K562 (cell line): Measurements from ENCODE around the gene SOX12. TPM values are rescaled to one million over a fixed set of nuclear protein-coding genes. Genes with fewer than 3 reads are reported as not detected.
A peak's percentile ranks its signal among the peaks of the same experiment; 100 is the strongest.

Source experiments
- ATAC-seq: fragments of 200-7000 bp; cut with Tn5 transposase; 3 replicates; pipeline ENCODE4 v1.9.1; 2020; ENCODE audit warnings: moderate library complexity
- BruUV-seq: library from RNA; stranded (reverse); fragments of 400-500 nt; replicated peaks from 2 replicates; lab custom pipeline; 2021; lab: Mats Ljungman, UMichigan
- CTCF ChIA-PET: fragments of 300-600 bp; formaldehyde crosslinking; extraction: SDS; loops from one replicate; lab custom pipeline; 2021; ENCODE audit warnings: low intra/inter-chr PET ratio; lab: Yijun Ruan, JAX
- POLR2A ChIA-PET: fragments of 300-600, 350-650 bp; sonication (Branson Sonifier 250); formaldehyde crosslinking; extraction: SDS; loops from one replicate; lab custom pipeline; 2021; ENCODE audit warnings: antibody characterized with exemption, inconsistent platforms; lab: Yijun Ruan, JAX
- DNase-seq, 4 experiments: peaks; one replicate each; pipeline versions ENCODE4 v3.0.0 to v3.0.0-alpha.2; 2011 to 2018; ENCODE audit warnings: low spot score in 3 of 4, mixed read lengths in 3 of 4; ENCODE audit errors: extremely low read depth in 1 of 4
- FAIRE-seq: peaks from 2 replicates; lab custom pipeline; 2011; peaks lifted over from hg19 to GRCh38; lab: Jason Lieb, UNC
- H2AFZ ChIP-seq: 2 replicates; pipeline ENCODE4 v1.6.0; 2011; ENCODE audit warnings: low read depth, low read length, control low read depth, inconsistent platforms
- H3K27ac ChIP-seq: fragments of 200-600 bp; 3 replicates; pipeline ENCODE4 v1.8.0; 2011; ENCODE audit warnings: low read depth, mild to moderate bottlenecking, control low read depth, inconsistent platforms, low read length, moderate library complexity, mixed read lengths; ENCODE audit errors: extremely low read depth
- H3K27me3 ChIP-seq, 2 experiments: fragments of 300-600 bp in 1 of 2; 2 replicates in 1 of 2; 3 replicates in 1 of 2; pipeline versions ENCODE4 v1.6.0 to v1.8.0; 2011; ENCODE audit warnings: inconsistent platforms in 2 of 2, low read length in 2 of 2, mild to moderate bottlenecking in 1 of 2, mixed read lengths in 1 of 2, moderate library complexity in 1 of 2; ENCODE audit not compliant: control insufficient read depth in 2 of 2, insufficient read depth in 2 of 2
- H3K36me3 ChIP-seq: fragments of 300-600 bp; 3 replicates; pipeline ENCODE4 v1.8.0; 2011; ENCODE audit warnings: mild to moderate bottlenecking, low read length, inconsistent platforms; ENCODE audit not compliant: control insufficient read depth, insufficient read depth
- H3K4me1 ChIP-seq, 2 experiments: fragments of 200-600 bp in 1 of 2; replicated peaks in 1 of 2; 2 replicates in 1 of 2; 3 replicates in 1 of 2; pipeline versions ENCODE4 v1.5.1 to v1.8.0; 2011; ENCODE audit warnings: inconsistent platforms in 2 of 2, low read length in 2 of 2, mild to moderate bottlenecking in 1 of 2, mixed read lengths in 1 of 2, moderate library complexity in 1 of 2; ENCODE audit not compliant: control insufficient read depth in 2 of 2, insufficient read depth in 2 of 2
- H3K4me2 ChIP-seq: 2 replicates; pipeline ENCODE4 v1.6.1; 2011; ENCODE audit warnings: low read length, control low read depth, inconsistent platforms, mixed read lengths; ENCODE audit not compliant: insufficient read depth
- H3K4me3 ChIP-seq: fragments of 200-600 bp; sonication (generic), shearing (Covaris generic); 2 replicates; pipeline ENCODE4 v1.5.1; 2016; ENCODE audit warnings: control low read depth, inconsistent platforms
- H3K79me2 ChIP-seq: fragments of 200-600 bp; 3 replicates; pipeline ENCODE4 v1.8.0; 2011; ENCODE audit warnings: low read length, inconsistent platforms; ENCODE audit not compliant: control insufficient read depth, insufficient read depth
- H3K9ac ChIP-seq, 2 experiments: 2 replicates each; pipeline versions ENCODE4 v1.6.0 to v1.6.1; 2011; ENCODE audit warnings: low read depth in 2 of 2, low read length in 2 of 2, control low read depth in 1 of 2, inconsistent platforms in 1 of 2, mild to moderate bottlenecking in 1 of 2, mixed read lengths in 1 of 2; ENCODE audit not compliant: insufficient read depth in 1 of 2
- H3K9me1 ChIP-seq: one replicate; pipeline ENCODE4 v1.6.0; 2011; ENCODE audit warnings: inconsistent platforms, mild to moderate bottlenecking, low read length, moderate library complexity; ENCODE audit not compliant: control insufficient read depth, insufficient read depth
- H3K9me3 ChIP-seq: replicated peaks from 2 replicates; pipeline ENCODE4 v1.5.1; 2011; ENCODE audit warnings: low read depth, low read length, inconsistent platforms; ENCODE audit not compliant: control insufficient read depth, insufficient read depth
- H4K20me1 ChIP-seq: replicated peaks from 2 replicates; pipeline ENCODE4 v1.6.1; 2011; ENCODE audit warnings: low read length, inconsistent platforms, mixed read lengths; ENCODE audit not compliant: control insufficient read depth, insufficient read depth
- BRCA1 ChIP-seq, 2 experiments: fragments of 450-650 bp in 1 of 2; sonication (generic) in 1 of 2; formaldehyde crosslinking in 1 of 2; IDR thresholded peaks; 2 replicates each; pipeline versions ENCODE4 v1.5.0 to v1.6.1; 2017 to 2020; ENCODE audit warnings: mild to moderate bottlenecking in 1 of 2, missing genetic modification reagents in 1 of 2
- ESRRA ChIP-seq: fragments of 450-650 bp; IDR thresholded peaks from 2 replicates; pipeline ENCODE4 v1.6.1; 2014; ENCODE audit warnings: low read depth, mild to moderate bottlenecking, moderate library complexity, borderline replicate concordance
- ESRRB ChIP-seq: fragments of 250-450 bp; sonication (Bioruptor Pico); IDR thresholded peaks from 2 replicates; pipeline ENCODE4 v1.5.0; 2020; ENCODE audit warnings: mild to moderate bottlenecking, moderate library complexity, borderline replicate concordance
- FOS ChIP-seq: IDR thresholded peaks from 3 replicates; pipeline ENCODE4 v1.6.1; 2011; ENCODE audit not compliant: insufficient read length; ENCODE audit errors: extremely low read depth
- GATAD2B ChIP-seq: fragments of 450-650 bp; IDR thresholded peaks from 2 replicates; pipeline ENCODE4 v1.6.1; 2017; ENCODE audit warnings: mild to moderate bottlenecking, borderline replicate concordance
- HNRNPK ChIP-seq: fragments of 200-400 bp; formaldehyde crosslinking; IDR thresholded peaks from one replicate; pipeline ENCODE4 v1.6.1; 2018; ENCODE audit warnings: mild to moderate bottlenecking, low read depth, low read length; ENCODE audit not compliant: poor library complexity, severe bottlenecking
- HNRNPL ChIP-seq: fragments of 200-400 bp; formaldehyde crosslinking; IDR thresholded peaks from 2 replicates; pipeline ENCODE4 v1.6.1; 2017; ENCODE audit warnings: low read depth, mild to moderate bottlenecking, low read length
- JUND ChIP-seq, 2 experiments: IDR thresholded peaks; 2 replicates in 1 of 2; 3 replicates in 1 of 2; pipeline ENCODE4 v1.6.1; 2011; ENCODE audit warnings: borderline replicate concordance in 2 of 2, low read depth in 2 of 2, low read length in 2 of 2, improper control_type of control experiment in 1 of 2, missing biosample characterization in 1 of 2, missing genetic modification characterization in 1 of 2, missing genetic modification reagents in 1 of 2
- MXI1 ChIP-seq: IDR thresholded peaks from 2 replicates; pipeline ENCODE4 v1.6.1; 2011; ENCODE audit warnings: low read depth, mild to moderate bottlenecking, improper control_type of control experiment, low read length
- NCOA1 ChIP-seq: fragments of 450-650 bp; IDR thresholded peaks from 2 replicates; pipeline ENCODE4 v1.6.1; 2016; ENCODE audit warnings: low read depth
- NR2F6 ChIP-seq: fragments of 450-650 bp; formaldehyde crosslinking; IDR thresholded peaks from 2 replicates; pipeline ENCODE4 v1.4.0; 2020; ENCODE audit warnings: mild to moderate bottlenecking
- POLR2A ChIP-seq: fragments of 450-650 bp; conservative IDR thresholded peaks from 2 replicates; pipeline ENCODE4 v1.6.1; 2016
- PRPF4 ChIP-seq: fragments of 200-400 bp; formaldehyde crosslinking; IDR thresholded peaks from one replicate; pipeline ENCODE4 v1.6.1; 2017; ENCODE audit warnings: low read length, low read depth, mild to moderate bottlenecking; ENCODE audit not compliant: insufficient read depth, poor library complexity, severe bottlenecking
- RB1 ChIP-seq: fragments of 450-650 bp; IDR thresholded peaks from 2 replicates; pipeline ENCODE4 v1.6.1; 2017; ENCODE audit warnings: low read depth, mild to moderate bottlenecking
- RUNX1 ChIP-seq: sonication (generic); IDR thresholded peaks from 2 replicates; pipeline ENCODE4 v1.6.1; 2016; ENCODE audit warnings: antibody characterized with exemption, low read depth
- SNIP1 ChIP-seq: fragments of 450-650 bp; IDR thresholded peaks from 2 replicates; pipeline ENCODE4 v1.7.1; 2017; ENCODE audit warnings: low read depth, mild to moderate bottlenecking
- SREBF1 ChIP-seq: fragments of 150-350 bp; IDR thresholded peaks from 2 replicates; pipeline ENCODE4 v1.6.1; 2014; ENCODE audit warnings: antibody characterized with exemption, low read depth, low read length, borderline replicate concordance
- TAF7 ChIP-seq: fragments of 450-650 bp; IDR thresholded peaks from 2 replicates; pipeline ENCODE4 v1.6.1; 2016; ENCODE audit warnings: missing genetic modification characterization, missing compliant biosample characterization
- ZNF511 ChIP-seq: sonication (generic); formaldehyde crosslinking; IDR thresholded peaks from 2 replicates; pipeline ENCODE4 v1.8.0; 2022; ENCODE audit warnings: mild to moderate bottlenecking, missing genetic modification reagents
- ZNF518B ChIP-seq: fragments of 250-450 bp; sonication (Bioruptor Pico); IDR thresholded peaks from 2 replicates; pipeline ENCODE4 v1.5.0; 2021; ENCODE audit warnings: mild to moderate bottlenecking, moderate library complexity
- in situ Hi-C: fragments of 300-500 bp; cut with MboI; formaldehyde crosslinking; loops from 4 replicates; pipeline ENCODE4 v1.15.0; 2018; ENCODE audit warnings: inconsistent platforms, mixed read lengths
- intact Hi-C: fragments of 100-400 bp; cut with micrococcal nuclease; formaldehyde crosslinking; loops from 2 replicates; pipeline ENCODE4 v1.14.2; 2022
- polyA plus RNA-seq, 8 experiments: library from polyadenylated mRNA; depleted of rRNA in 4 of 8; stranded (reverse) in 5 of 8; unstranded in 3 of 8; fragments of >200 nt; fragmentation: Nextera tagmentation in 2 of 8; fragmentation: Illumina TruSeq in 1 of 8; extraction: Ambion mirVana in 2 of 8; extraction: Trizol in 1 of 8; gene quantifications; 2 replicates each; pipeline versions ENCODE4 v1.2.1 to v1.2.3, GENCODE V29; 2011 to 2014; ENCODE audit warnings: inconsistent platforms in 1 of 8, missing spikeins in 1 of 8
- total RNA-seq, 7 experiments: library from RNA; depleted of rRNA in 6 of 7; stranded (reverse); fragments of >200 nt in 6 of 7; fragmentation: Illumina TruSeq in 2 of 7; extraction: Trizol in 2 of 7; gene quantifications; 2 replicates each; pipeline versions ENCODE4 v1.2.1 to v1.2.3, GENCODE V29; 2011 to 2021; ENCODE audit warnings: low replicate concordance in 1 of 7

Gene SOX12
- total and polyA plus RNA-seq, 9 of the 15 experiments (the other 6 are each of a cell fraction or from before 2014, with no cell fraction given) = 0.42 to 26.3 (median 2.6) TPM

DNA sequence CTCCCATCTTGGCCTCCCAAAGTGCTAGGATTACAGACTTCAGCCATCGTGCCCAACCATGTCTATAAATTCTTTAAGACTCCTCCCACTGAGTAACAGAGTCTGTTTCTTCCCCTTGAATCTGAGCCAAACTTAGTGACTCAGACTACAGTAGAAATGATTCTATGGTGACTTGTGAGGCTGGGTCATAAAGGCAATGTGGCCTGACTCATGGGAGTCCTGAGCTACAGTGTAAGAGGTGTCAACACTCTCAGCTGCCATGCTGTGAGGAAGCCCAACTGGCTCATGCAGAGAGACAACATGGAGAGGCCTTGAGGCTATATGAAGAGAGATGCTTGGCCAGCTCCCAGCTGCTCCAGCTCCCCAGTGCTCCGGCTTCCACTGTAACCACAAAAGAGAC, 16.3 kb downstream of the SOX12 start (continued):
- TF ChIP-seq PRPF4 (no peak), JUND (IDR thresholded peaks at IDR 0.05; ENCODE audit: borderline replicate concordance, low read depth, low read length) (peak; percentile 84), JUND (tag; IDR thresholded peaks at IDR 0.05; ENCODE audit: borderline replicate concordance, low read depth, low read length) (peak; percentile 82; the same call in 2 of the 3 replicates), SNIP1 (no peak), ZNF511 (CRISPR knock-in tag) (no peak), POLR2A (no peak), RUNX1 (no peak), RB1 (no peak), ESRRA (no peak), ESRRB (CRISPR knock-in tag) (no peak), HNRNPL (no peak), NR2F6 (CRISPR knock-in tag) (no peak), SREBF1 (no peak)

DNA sequence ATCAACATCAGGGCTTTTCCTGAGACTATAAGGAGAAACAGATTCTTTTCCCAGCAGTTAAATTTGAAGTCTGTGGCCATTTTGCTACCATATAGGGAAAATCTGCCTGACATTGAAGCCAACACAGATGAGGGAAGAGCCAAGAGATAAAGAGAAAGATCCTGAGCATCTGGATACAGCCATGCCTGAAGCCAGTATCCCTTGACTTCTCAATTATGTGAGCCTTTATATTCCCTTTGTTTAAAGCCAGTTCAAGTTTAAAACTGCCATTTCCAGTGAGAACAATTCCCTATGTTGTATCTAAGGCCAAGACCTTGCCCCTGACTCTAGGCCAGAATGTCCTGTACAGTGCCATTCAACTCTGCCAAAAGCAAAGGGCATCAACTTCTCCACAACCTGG, 17.8 kb downstream of the SOX12 start:
- in situ Hi-C loops = no loop called here
- no peak for TF ChIP-seq BRCA1 (IDR thresholded peaks at IDR 0.05)
- TF ChIP-seq BRCA1 (CRISPR knock-in tag; IDR thresholded peaks at IDR 0.05) = no peak
- no peak for TF ChIP-seq GATAD2B
- TF ChIP-seq NCOA1 = no peak
- TF ChIP-seq FOS = no peak
- no peak for TF ChIP-seq HNRNPK
- TF ChIP-seq TAF7 (tag) = no peak
- TF ChIP-seq ZNF518B (CRISPR knock-in tag) = no peak
- TF ChIP-seq POLR2A = no peak
- no peak for TF ChIP-seq MXI1
- no peak overlapping the region for H3K27ac ChIP-seq

More for the DNA sequence above, 17.8 kb downstream of the SOX12 start:
- Histone ChIP-seq H3K27me3 (no peaks in the 10 kb centered on the region), H3K9me3 (peaks cover 12% of the 10 kb centered on the region), H3K36me3 (peaks cover 11% of the 10 kb centered on the region), H3K4me3 (no peak overlapping the region), H3K9ac (no peak overlapping the region), H3K4me2 (no peak overlapping the region), H3K79me2 (peaks cover 16% of the 10 kb centered on the region), H2AFZ (no peak overlapping the region), H4K20me1 (no peaks in the 10 kb centered on the region), H3K4me1 (peaks cover 13 to 25% of the 10 kb centered on the region in 2 experiments; a peak in 4 of 5 replicates), H3K9me1 (no peaks in the 10 kb centered on the region)
- no peak for FAIRE-seq
- ChIA-PET POLR2A (no interaction called here), CTCF (no interaction called here)
- ATAC-seq = no peak
- intact Hi-C loops = no loop called here
- BruUV-seq = no TSS peak
- DNase-seq = no peak
